Stimulated activated CD4-positive, alpha-beta T cell treated with anti-CD3 and anti-CD28 coated beads, Interleukin-1b, Interleukin-23, amount 100 ng/mL, for 48 hours (primary cell): ENCODE measurements around the gene HCN4.
A peak's percentile ranks its signal among the peaks of the same experiment; 100 is the strongest.
"Not testable (repeated sequence)": the region's sequence is repeated elsewhere in the genome, so short reads cannot be mapped to it uniquely, and the experiment has no call there.

Experiments
- DNase-seq: peaks from one replicate; pipeline ENCODE4 v3.0.0-alpha.2; 2020

The HCN4 gene

GRCh38 chr15:73323956-73324355, 44.8 kb downstream of the HCN4 start:
- DNase-seq, result no peak

- no peak for DNase-seq
Observed at GRCh38 chr15:73323374-73323955, 45.3 kb downstream of the HCN4 start.

- no peak for DNase-seq
Observed at GRCh38 chr15:73322665-73323373, 45.9 kb downstream of the HCN4 start.

GRCh38 chr15:73321496-73322450, 47.0 kb downstream of the HCN4 start:
- no peak for DNase-seq

GRCh38 chr15:73320619-73321180, 48.1 kb downstream of the HCN4 start:
- DNase-seq, result no peak

GRCh38 chr15:73319460-73320245, 49.1 kb downstream of the HCN4 start:
- DNase-seq, result no peak

- DNase-seq, result no peak
Observed at GRCh38 chr15:73318463-73319351, 50.1 kb downstream of the HCN4 start.

GRCh38 chr15:73317651-73318462, 50.9 kb downstream of the HCN4 start:
- DNase-seq, result no peak

GRCh38 chr15:73313861-73314260, 54.9 kb downstream of the HCN4 start:
- no peak for DNase-seq

GRCh38 chr15:73308305-73308704, 60.5 kb downstream of the HCN4 start:
- DNase-seq, result no peak

GRCh38 chr15:73305331-73306211, 63.2 kb downstream of the HCN4 start:
- peak; percentile 19 for DNase-seq

- DNase-seq, result no peak
Observed at GRCh38 chr15:73303636-73304035, 65.1 kb downstream of the HCN4 start.

GRCh38 chr15:73300286-73300685, 68.5 kb downstream of the HCN4 start:
- not testable (repeated sequence) for DNase-seq

GRCh38 chr15:73298522-73299245, 70.1 kb downstream of the HCN4 start:
- no peak for DNase-seq

- DNase-seq, result no peak
Observed at GRCh38 chr15:73296609-73297353, 72.0 kb downstream of the HCN4 start.

GRCh38 chr15:73295630-73296286, 73.0 kb downstream of the HCN4 start:
- no peak for DNase-seq

GRCh38 chr15:73293773-73294172, 75.0 kb downstream of the HCN4 start:
- no peak for DNase-seq
